ENCODE data around the gene AGBL4. TPM values are rescaled to one million over a fixed set of nuclear protein-coding genes. Genes with fewer than 3 reads are reported as not detected.
A peak's percentile ranks its signal among the peaks of the same experiment; 100 is the strongest.

Gene AGBL4
- polyA plus RNA-seq, 3 donors, result 1.00 to 1.2 (median 1.0) TPM

GRCh38 chr1:48831120-48831978 is 1192.4 kb downstream of the AGBL4 start:
- DNase-seq (ENCODE audit: extremely low read depth in 1 of 11, low read depth in 9 of 11, low spot score in 4 of 11), result no peak

- DNase-seq (ENCODE audit: extremely low read depth in 1 of 11, low read depth in 9 of 11, low spot score in 4 of 11), result no peak
Observed at GRCh38 chr1:48830715-48831114, 1193.0 kb downstream of the AGBL4 start.

- DNase-seq (ENCODE audit: extremely low read depth in 1 of 11, low read depth in 9 of 11, low spot score in 4 of 11), result no peak
Observed at GRCh38 chr1:48829446-48829845, 1194.3 kb downstream of the AGBL4 start.

DNA sequence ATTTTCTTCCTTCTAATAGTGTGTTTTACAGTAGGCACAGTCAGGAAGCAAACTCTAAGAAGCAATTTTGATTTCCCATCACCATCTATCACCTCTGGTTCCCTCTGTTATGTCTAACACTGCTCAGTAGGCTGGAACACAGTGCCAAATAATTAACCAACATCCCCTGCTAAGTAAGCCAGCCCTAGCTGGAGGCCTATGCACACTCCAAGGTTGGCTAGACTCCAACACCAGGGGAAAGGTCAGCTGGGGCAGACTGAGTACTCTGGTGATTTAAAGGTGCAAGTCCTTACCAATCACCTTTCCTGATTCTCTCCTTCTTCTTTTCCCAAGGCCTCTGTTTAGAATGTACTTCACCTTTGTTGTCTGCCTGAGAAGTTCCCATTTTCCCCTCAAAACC is 1200.6 kb downstream of the AGBL4 start:
- peak; percentile 49 to 87 (median 54) for DNase-seq (ENCODE audit: extremely low read depth in 1 of 11, low read depth in 9 of 11, low spot score in 4 of 11)

DNA sequence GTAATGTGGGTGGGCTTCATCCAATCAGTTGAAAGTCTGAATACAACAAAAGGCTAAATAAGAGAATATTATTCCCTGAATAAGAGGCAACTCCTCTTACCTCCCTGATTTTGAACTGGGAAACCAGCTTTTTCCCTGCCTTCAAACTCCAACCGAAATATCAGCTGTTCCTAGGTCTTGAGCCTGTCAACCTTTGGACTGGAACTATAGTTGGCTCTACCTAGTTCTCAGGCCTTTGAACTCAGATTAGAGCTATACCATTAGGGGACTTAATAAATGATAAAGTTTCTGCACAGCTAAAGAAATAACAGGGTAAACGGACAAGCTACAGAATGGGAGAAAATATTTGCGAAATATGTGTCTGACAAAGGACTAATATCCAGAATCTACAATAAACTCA is 1203.3 kb downstream of the AGBL4 start:
- no peak for DNase-seq (ENCODE audit: extremely low read depth in 1 of 11, low read depth in 9 of 11, low spot score in 4 of 11)

- peak in 5 of 11 donors; percentile 32 to 60 (median 40) for DNase-seq (ENCODE audit: extremely low read depth in 1 of 11, low read depth in 9 of 11, low spot score in 4 of 11)
Observed at GRCh38 chr1:48817505-48818114, 1206.1 kb downstream of the AGBL4 start.

DNA sequence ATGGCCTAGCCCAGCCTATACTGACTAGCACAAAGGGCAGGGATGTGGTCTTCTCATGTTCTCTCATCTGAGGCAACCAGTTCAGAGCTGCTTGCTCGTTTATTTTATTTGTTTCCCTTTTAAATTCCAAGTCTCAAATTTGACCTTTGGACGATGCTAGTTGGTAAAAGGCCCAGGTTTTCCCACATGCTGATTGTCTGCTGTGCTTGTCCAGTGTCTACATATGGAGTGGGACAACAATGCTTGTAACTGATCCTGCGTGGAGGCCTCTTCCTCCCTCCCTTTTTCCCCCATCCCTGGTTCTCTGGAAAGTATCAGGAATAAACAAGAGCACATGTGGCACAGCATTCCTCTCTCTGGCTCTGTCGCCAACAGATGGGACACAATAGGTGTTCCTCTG is 1213.0 kb downstream of the AGBL4 start:
- no peak for DNase-seq (ENCODE audit: extremely low read depth in 1 of 11, low read depth in 9 of 11, low spot score in 4 of 11)

DNA sequence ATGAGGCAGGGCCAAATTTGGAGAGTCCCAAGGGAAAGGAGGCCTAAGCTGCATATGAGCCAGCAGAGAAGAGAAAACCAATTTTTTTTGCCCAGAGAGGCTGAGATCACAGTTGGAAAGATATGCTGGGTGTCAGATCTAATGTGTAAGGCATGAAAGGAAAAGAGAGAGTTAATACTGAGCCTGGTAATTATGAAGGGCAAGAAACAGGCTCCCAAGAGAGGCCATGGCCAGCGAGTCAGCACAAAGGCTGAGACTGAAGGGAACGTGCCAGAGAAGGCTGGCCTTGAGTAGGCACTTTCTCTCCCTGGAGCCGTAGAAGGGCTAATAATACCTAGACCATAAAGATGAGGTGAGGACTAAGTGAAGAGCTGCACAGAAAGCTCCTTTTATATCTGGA is 1215.3 kb downstream of the AGBL4 start:
- no peak for DNase-seq (ENCODE audit: extremely low read depth in 1 of 11, low read depth in 9 of 11, low spot score in 4 of 11)

GRCh38 chr1:48807554-48808260 is 1216.0 kb downstream of the AGBL4 start:
- no peak for DNase-seq (ENCODE audit: extremely low read depth in 1 of 11, low read depth in 9 of 11, low spot score in 4 of 11)

GRCh38 chr1:48803474-48803873 is 1220.3 kb downstream of the AGBL4 start:
- no peak for DNase-seq (ENCODE audit: extremely low read depth in 1 of 11, low read depth in 9 of 11, low spot score in 4 of 11)

GRCh38 chr1:48794816-48795215 is 1228.9 kb downstream of the AGBL4 start:
- DNase-seq (ENCODE audit: extremely low read depth in 1 of 11, low read depth in 9 of 11, low spot score in 4 of 11), result no peak

DNA sequence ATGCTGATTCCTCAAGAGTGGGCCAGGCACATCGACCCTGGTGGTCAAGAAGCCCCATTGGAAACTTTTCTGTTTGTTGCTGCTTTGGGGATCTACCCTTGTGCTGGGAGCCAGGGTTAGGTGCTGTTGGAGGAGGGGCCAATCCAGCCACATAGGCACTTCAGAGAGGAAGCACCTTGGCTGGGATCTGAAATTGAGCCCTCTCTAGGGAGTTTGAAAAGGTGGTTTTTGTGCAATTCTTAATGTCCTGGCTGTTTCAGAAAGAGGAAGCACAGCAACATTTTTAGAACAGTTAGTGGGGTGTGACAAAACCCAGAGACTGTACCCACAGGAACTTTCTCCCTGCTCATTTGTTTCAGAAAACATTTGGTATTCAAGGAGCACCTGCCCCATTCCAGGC is 1229.9 kb downstream of the AGBL4 start:
- no peak for DNase-seq (ENCODE audit: extremely low read depth in 1 of 11, low read depth in 9 of 11, low spot score in 4 of 11)

DNA sequence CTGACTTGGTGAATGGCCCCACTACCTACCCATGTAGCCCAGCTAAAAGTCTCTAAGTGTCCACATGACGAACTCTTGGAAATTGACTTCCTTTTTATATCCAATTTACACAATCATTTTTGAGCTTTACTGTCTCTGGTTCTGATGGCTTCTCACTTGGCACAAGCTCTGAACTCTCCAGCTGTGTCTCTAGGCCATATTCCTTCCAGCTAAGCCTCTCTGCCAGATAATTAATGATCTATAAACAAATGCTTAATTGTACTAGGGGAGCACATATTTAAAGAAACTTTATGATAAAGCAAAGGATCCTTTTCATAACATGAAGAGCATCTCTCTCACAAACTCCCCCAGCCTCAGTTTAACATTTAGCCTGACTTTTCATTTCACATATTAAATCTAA is 1230.8 kb downstream of the AGBL4 start:
- DNase-seq (ENCODE audit: extremely low read depth in 1 of 11, low read depth in 9 of 11, low spot score in 4 of 11), result no peak

GRCh38 chr1:48790397-48790796 is 1233.4 kb downstream of the AGBL4 start:
- DNase-seq (ENCODE audit: extremely low read depth in 1 of 11, low read depth in 9 of 11, low spot score in 4 of 11), result no peak

DNA sequence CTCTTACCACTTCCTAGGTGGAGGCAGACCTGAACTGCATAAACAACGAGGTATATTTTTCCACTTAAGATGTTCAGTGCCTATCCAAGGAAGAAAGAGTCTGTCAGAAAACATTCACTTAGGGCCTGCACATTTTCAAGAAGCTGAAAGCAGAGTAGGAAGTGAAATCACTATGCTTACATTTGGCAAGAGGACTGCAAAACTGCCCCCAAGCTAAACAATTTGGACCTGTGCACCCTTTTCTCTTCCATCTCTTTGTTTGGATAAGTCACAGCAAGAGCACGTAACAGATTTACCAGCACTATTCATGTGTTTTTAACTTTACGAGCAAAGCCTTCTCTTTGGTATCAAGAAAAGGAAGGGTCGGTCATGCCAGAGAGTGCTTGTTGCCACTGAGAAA is 1233.9 kb downstream of the AGBL4 start:
- DNase-seq (ENCODE audit: extremely low read depth in 1 of 11, low read depth in 9 of 11, low spot score in 4 of 11), result no peak

DNA sequence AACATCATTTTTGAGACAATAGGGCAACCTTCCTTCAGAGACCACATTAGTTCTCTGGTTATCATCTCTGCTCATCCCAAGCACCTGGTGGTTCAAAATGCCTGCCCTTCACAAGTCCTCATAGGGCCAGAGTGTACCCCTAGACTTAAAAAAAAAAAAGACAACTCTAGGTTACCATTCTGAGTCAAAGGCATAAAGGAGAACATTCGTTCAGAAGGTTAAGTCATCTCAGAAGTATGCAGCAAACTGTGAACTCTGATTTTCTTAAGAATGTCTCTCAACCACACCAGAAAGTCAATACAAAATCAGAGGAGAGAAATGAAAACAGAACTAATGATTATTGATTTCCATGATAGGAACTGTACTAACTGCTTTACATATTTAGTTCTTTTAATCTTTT is 1237.9 kb downstream of the AGBL4 start:
- no peak for DNase-seq (ENCODE audit: extremely low read depth in 1 of 11, low read depth in 9 of 11, low spot score in 4 of 11)

DNA sequence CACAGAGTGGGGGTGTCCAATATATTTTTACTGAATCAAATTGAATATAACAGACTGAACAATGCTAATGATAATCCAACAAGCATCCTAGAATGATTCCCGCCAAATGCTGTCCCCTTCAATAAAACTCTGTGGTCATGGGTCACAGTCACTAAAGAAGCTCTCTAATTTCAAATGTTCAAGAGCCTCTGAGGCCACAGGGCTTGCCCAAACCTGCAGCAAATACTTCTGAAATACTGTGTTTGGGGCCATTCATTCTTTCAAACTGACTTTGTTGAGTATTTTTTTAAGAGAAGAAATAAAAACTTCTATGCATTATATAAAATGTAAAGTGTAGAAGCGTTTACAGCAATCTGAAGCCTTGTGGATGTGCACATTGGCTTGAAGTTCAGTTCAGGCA is 1239.5 kb downstream of the AGBL4 start:
- DNase-seq (ENCODE audit: extremely low read depth in 1 of 11, low read depth in 9 of 11, low spot score in 4 of 11), result no peak

DNA sequence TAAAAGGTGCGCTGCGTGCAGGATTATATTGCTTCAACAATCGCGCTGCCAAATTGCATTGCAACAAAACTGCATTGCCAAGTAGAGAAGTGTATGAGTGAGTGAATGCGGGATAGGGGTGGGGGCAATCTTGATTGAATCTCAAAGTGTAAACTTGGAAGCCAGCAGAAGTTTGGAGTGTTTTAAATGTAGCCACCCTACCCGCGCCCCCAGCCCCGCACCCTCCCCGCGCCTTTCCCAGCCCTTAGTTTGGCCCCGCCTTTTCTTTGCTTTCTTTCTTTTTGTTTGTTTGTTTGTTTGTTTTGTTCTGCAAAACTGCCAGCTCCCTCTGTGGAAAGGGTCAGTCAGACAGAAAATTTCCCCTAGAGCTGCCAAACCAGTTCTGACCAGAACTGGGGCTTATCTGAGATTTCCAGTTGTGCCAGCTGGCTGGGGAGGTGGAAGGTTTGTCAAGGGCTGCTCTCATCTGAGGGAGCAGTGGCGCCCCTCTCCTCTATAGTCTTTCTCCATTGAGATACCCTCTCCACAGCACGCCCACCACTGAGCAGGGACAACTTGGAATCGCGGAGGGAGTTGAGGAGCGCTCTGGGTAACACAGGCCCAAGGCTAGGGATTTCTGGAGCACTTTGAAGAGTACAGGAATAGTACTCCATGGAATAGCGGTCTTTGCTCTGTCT is 1246.4 kb downstream of the AGBL4 start:
- peak in 1 of 11 donors; percentile 36 for DNase-seq (ENCODE audit: extremely low read depth in 1 of 11, low read depth in 9 of 11, low spot score in 4 of 11)

GRCh38 chr1:48776393-48777218 is 1247.1 kb downstream of the AGBL4 start, which contains the start of gene BEND5:
Gene BEND5, minus strand, starts transcription at chr1:48776891. Its CDS starts 60 bp downstream, at chr1:48776831.
- peak; percentile 49 to 84 (median 70) for DNase-seq (ENCODE audit: extremely low read depth in 1 of 11, low read depth in 9 of 11, low spot score in 4 of 11)
